ENCODE measurements around the gene ANKRD36B. TPM values are rescaled to one million over a fixed set of nuclear protein-coding genes. Genes with fewer than 3 reads are reported as not detected.
A peak's percentile ranks its signal among the peaks of the same experiment; 100 is the strongest.
"Not testable (repeated sequence)": the region's sequence is repeated elsewhere in the genome, so short reads cannot be mapped to it uniquely, and the experiment has no call there.

The ANKRD36B gene
- total RNA-seq (100 to 1,000 TPM in 1 of 2 donors, 10 to 100 TPM in 1; 15.9 to 110 TPM), polyA plus RNA-seq (10 to 100 TPM in 1 of 2 donors, 1 to 10 TPM in 1; 1.9 to 18.0 TPM)
- long read RNA-seq, donor 1, partial matches to known transcripts = 0 of 2 reads
- long read RNA-seq, donor 1, other reads (novel, unspliced or antisense) = 0 of 2 reads
- long read RNA-seq, donor 2 = 0 reads
- long read RNA-seq, donor 3, partial matches to known transcripts = 0 of 2 reads
- long read RNA-seq, donor 3, other reads (novel, unspliced or antisense) = 0 of 2 reads
- long read RNA-seq, donor 4, partial matches to known transcripts = 0 of 1 reads
- long read RNA-seq, donor 4, other reads (novel, unspliced or antisense) = 0 of 1 reads
- long read RNA-seq, donor 5, partial matches to known transcripts = 0 of 1 reads
- long read RNA-seq, donor 5, other reads (novel, unspliced or antisense) = 0 of 1 reads

GRCh38 chr2:97589598-97590510 lies at the start of gene ANKRD36B:
Gene ANKRD36B (minus strand): TSS chr2:97589877. CDS start chr2:97589685, 192 bp downstream.
- H3K4me1 ChIP-seq (ENCODE audit: control insufficient read depth in 5 of 5, insufficient read depth in 5 of 5, low read length in 5 of 5); H3K27me3 ChIP-seq (ENCODE audit: control insufficient read depth in 3 of 3, insufficient read depth in 3 of 3, low read length in 2 of 3); H3K9me3 ChIP-seq (ENCODE audit: control insufficient read depth in 4 of 4, insufficient read depth in 3 of 4, low read length in 3 of 4); H3K36me3 ChIP-seq (ENCODE audit: control insufficient read depth in 4 of 4, insufficient read depth in 4 of 4, low read length in 4 of 4): not testable (repeated sequence)
- 0% methylated on average over 27 to 54 of the region's 90 CpGs for WGBS, 2 donors
- peak within 1 kb of the TSS in 1 of 2 donors; percentile 91 for H3K9ac ChIP-seq (ENCODE audit: insufficient read depth in 1 of 2, low read length in 2 of 2)
- ATAC-seq (ENCODE audit: insufficient read depth, low FRiP score) = peak; percentile 75
- H3K4me3 ChIP-seq = peak within 1 kb of the TSS; percentile 56
- peak; percentile 77 to 84 (median 80) for DNase-seq
- H3K27ac ChIP-seq (ENCODE audit: low read depth in 1 of 2, low read length in 1 of 2) = peak within 1 kb of the TSS; percentile 96 to 99

- H3K4me3 ChIP-seq; H3K9me3 ChIP-seq (ENCODE audit: control insufficient read depth in 4 of 4, insufficient read depth in 3 of 4, low read length in 3 of 4); ATAC-seq (ENCODE audit: insufficient read depth, low FRiP score); H3K9ac ChIP-seq (ENCODE audit: insufficient read depth in 1 of 2, low read length in 2 of 2); H3K4me1 ChIP-seq (ENCODE audit: control insufficient read depth in 5 of 5, insufficient read depth in 5 of 5, low read length in 5 of 5); H3K27ac ChIP-seq (ENCODE audit: low read depth in 1 of 2, low read length in 1 of 2); H3K27me3 ChIP-seq (ENCODE audit: control insufficient read depth in 3 of 3, insufficient read depth in 3 of 3, low read length in 2 of 3); DNase-seq; H3K36me3 ChIP-seq (ENCODE audit: control insufficient read depth in 4 of 4, insufficient read depth in 4 of 4, low read length in 4 of 4): not testable (repeated sequence)
- 70 to 73% methylated on average over 8 of the region's 8 CpGs for WGBS, 2 donors
These were observed 36.4 kb upstream of the ANKRD36B start for GRCh38 chr2:97626049-97626430.

GRCh38 chr2:97625354-97626048 lies 35.8 kb upstream of the ANKRD36B start:
- DNase-seq; ATAC-seq (ENCODE audit: insufficient read depth, low FRiP score); H3K9ac ChIP-seq (ENCODE audit: insufficient read depth in 1 of 2, low read length in 2 of 2); H3K27me3 ChIP-seq (ENCODE audit: control insufficient read depth in 3 of 3, insufficient read depth in 3 of 3, low read length in 2 of 3); H3K27ac ChIP-seq (ENCODE audit: low read depth in 1 of 2, low read length in 1 of 2); H3K4me3 ChIP-seq; H3K9me3 ChIP-seq (ENCODE audit: control insufficient read depth in 4 of 4, insufficient read depth in 3 of 4, low read length in 3 of 4); H3K4me1 ChIP-seq (ENCODE audit: control insufficient read depth in 5 of 5, insufficient read depth in 5 of 5, low read length in 5 of 5); H3K36me3 ChIP-seq (ENCODE audit: control insufficient read depth in 4 of 4, insufficient read depth in 4 of 4, low read length in 4 of 4): not testable (repeated sequence)
- 29 to 53% methylated on average over 2 to 5 of the region's 8 CpGs for WGBS, 2 donors

- H3K27me3 ChIP-seq (ENCODE audit: control insufficient read depth in 3 of 3, insufficient read depth in 3 of 3, low read length in 2 of 3); DNase-seq; H3K36me3 ChIP-seq (ENCODE audit: control insufficient read depth in 4 of 4, insufficient read depth in 4 of 4, low read length in 4 of 4); ATAC-seq (ENCODE audit: insufficient read depth, low FRiP score); H3K9me3 ChIP-seq (ENCODE audit: control insufficient read depth in 4 of 4, insufficient read depth in 3 of 4, low read length in 3 of 4); H3K4me1 ChIP-seq (ENCODE audit: control insufficient read depth in 5 of 5, insufficient read depth in 5 of 5, low read length in 5 of 5); H3K27ac ChIP-seq (ENCODE audit: low read depth in 1 of 2, low read length in 1 of 2); H3K4me3 ChIP-seq; H3K9ac ChIP-seq (ENCODE audit: insufficient read depth in 1 of 2, low read length in 2 of 2): not testable (repeated sequence)
These were observed 33.3 kb upstream of the ANKRD36B start for GRCh38 chr2:97622976-97623375.

- not testable (repeated sequence) for H3K9ac ChIP-seq (ENCODE audit: insufficient read depth in 1 of 2, low read length in 2 of 2); H3K9me3 ChIP-seq (ENCODE audit: control insufficient read depth in 4 of 4, insufficient read depth in 3 of 4, low read length in 3 of 4); ATAC-seq (ENCODE audit: insufficient read depth, low FRiP score); H3K27me3 ChIP-seq (ENCODE audit: control insufficient read depth in 3 of 3, insufficient read depth in 3 of 3, low read length in 2 of 3); H3K4me3 ChIP-seq; H3K36me3 ChIP-seq (ENCODE audit: control insufficient read depth in 4 of 4, insufficient read depth in 4 of 4, low read length in 4 of 4); H3K4me1 ChIP-seq (ENCODE audit: control insufficient read depth in 5 of 5, insufficient read depth in 5 of 5, low read length in 5 of 5); DNase-seq; H3K27ac ChIP-seq (ENCODE audit: low read depth in 1 of 2, low read length in 1 of 2)
- 88 to 89% methylated on average over 1 of the region's 1 CpG for WGBS, 2 donors
These were observed 30.8 kb upstream of the ANKRD36B start for GRCh38 chr2:97620492-97620891.

GRCh38 chr2:97618939-97619827 lies 29.5 kb upstream of the ANKRD36B start:
- not testable (repeated sequence) for H3K27me3 ChIP-seq (ENCODE audit: control insufficient read depth in 3 of 3, insufficient read depth in 3 of 3, low read length in 2 of 3); H3K36me3 ChIP-seq (ENCODE audit: control insufficient read depth in 4 of 4, insufficient read depth in 4 of 4, low read length in 4 of 4); H3K27ac ChIP-seq (ENCODE audit: low read depth in 1 of 2, low read length in 1 of 2); H3K9me3 ChIP-seq (ENCODE audit: control insufficient read depth in 4 of 4, insufficient read depth in 3 of 4, low read length in 3 of 4); DNase-seq; H3K4me3 ChIP-seq; H3K4me1 ChIP-seq (ENCODE audit: control insufficient read depth in 5 of 5, insufficient read depth in 5 of 5, low read length in 5 of 5); H3K9ac ChIP-seq (ENCODE audit: insufficient read depth in 1 of 2, low read length in 2 of 2)
- 62 to 65% methylated on average over 4 to 12 of the region's 14 CpGs for WGBS, 2 donors
- peak; percentile 47 for ATAC-seq (ENCODE audit: insufficient read depth, low FRiP score)
